Fibroblast of lung (primary cell): ENCODE data around the gene ETV2. TPM values are rescaled to one million over a fixed set of nuclear protein-coding genes. Genes with fewer than 3 reads are reported as not detected.
"Not testable (repeated sequence)": the region's sequence is repeated elsewhere in the genome, so short reads cannot be mapped to it uniquely, and the experiment has no call there.

ENCODE experiments used
- DNase-seq, 2 donors: peaks; one replicate each; pipeline versions ENCODE4 v3.0.0 to v3.0.0-alpha.2; 2010; ENCODE audit warnings: low read depth in 2 of 2
- H2AFZ ChIP-seq: 2 replicates; pipeline ENCODE4 v1.5.1; 2012; ENCODE audit warnings: low read length, control low read depth, inconsistent platforms
- H3K27ac ChIP-seq: 2 replicates; pipeline ENCODE4 v1.5.1; 2011; ENCODE audit warnings: low read length, control low read depth; ENCODE audit not compliant: insufficient read depth
- H3K27me3 ChIP-seq: 2 replicates; pipeline ENCODE4 v1.5.1; 2011; ENCODE audit warnings: mild to moderate bottlenecking, low read length; ENCODE audit not compliant: control insufficient read depth, insufficient read depth
- H3K36me3 ChIP-seq: 2 replicates; pipeline ENCODE4 v1.5.1; 2011; ENCODE audit warnings: low read length; ENCODE audit not compliant: control insufficient read depth, insufficient read depth
- H3K4me1 ChIP-seq: 2 replicates; pipeline ENCODE4 v1.5.1; 2011; ENCODE audit warnings: low read length; ENCODE audit not compliant: control insufficient read depth, insufficient read depth; ENCODE audit errors: extremely low read depth
- H3K4me2 ChIP-seq: 2 replicates; pipeline ENCODE4 v1.5.1; 2011; ENCODE audit warnings: low read length, control low read depth; ENCODE audit not compliant: insufficient read depth; ENCODE audit errors: extremely low read depth
- H3K4me3 ChIP-seq, 4 experiments: fragments of 200-600 bp in 1 of 4; sonication (generic) in 1 of 4; replicated peaks in 1 of 4; 2 replicates each; pipeline ENCODE4 v1.5.1; 2011 to 2016; ENCODE audit warnings: low read length in 4 of 4, low read depth in 3 of 4, mild to moderate bottlenecking in 3 of 4, control low read depth in 2 of 4, inconsistent platforms in 1 of 4, mixed read lengths in 1 of 4; ENCODE audit not compliant: insufficient read depth in 1 of 4; ENCODE audit errors: control extremely low read depth in 1 of 4
- H3K79me2 ChIP-seq: 2 replicates; pipeline ENCODE4 v1.5.1; 2012; ENCODE audit warnings: mild to moderate bottlenecking, low read length, inconsistent platforms; ENCODE audit not compliant: control insufficient read depth, insufficient read depth
- H3K9ac ChIP-seq: 2 replicates; pipeline ENCODE4 v1.5.1; 2011; ENCODE audit warnings: mild to moderate bottlenecking, low read length, control low read depth; ENCODE audit not compliant: insufficient read depth
- H3K9me3 ChIP-seq: 2 replicates; pipeline ENCODE4 v1.5.1; 2012; ENCODE audit warnings: low read depth, low read length; ENCODE audit not compliant: control insufficient read depth, insufficient read depth
- H4K20me1 ChIP-seq: 2 replicates; pipeline ENCODE4 v1.5.1; 2011; ENCODE audit warnings: low read length; ENCODE audit not compliant: control insufficient read depth, insufficient read depth; ENCODE audit errors: extremely low read depth
- EZH2 ChIP-seq: IDR thresholded peaks from 2 replicates; pipeline ENCODE4 v1.5.1; 2012; ENCODE audit warnings: low read length, control low read depth, mild to moderate bottlenecking; ENCODE audit errors: missing control alignments
- polyA plus RNA-seq, 2 donors: library from polyadenylated mRNA; depleted of rRNA in 1 of 2; stranded (reverse) in 1 of 2; unstranded in 1 of 2; fragments of >200 nt; gene quantifications; 2 replicates each; pipeline ENCODE4 v1.2.1, GENCODE V29; 2011 to 2012; ENCODE audit warnings: missing spikeins in 1 of 2
- total RNA-seq: library from RNA; depleted of rRNA; stranded (reverse); fragments of >200 nt; gene quantifications from 2 replicates; pipeline ENCODE4 v1.2.1, GENCODE V29; 2014
- TF ChIP-seq, protein P1 (sequence below), 2 donors: IDR thresholded peaks in 1 of 2; conservative IDR thresholded peaks in 1 of 2; 1 replicate in 1 of 2; 2 replicates in 1 of 2; pipeline ENCODE4 v1.5.1; 2011 to 2012; ENCODE audit warnings: low read length in 2 of 2, control low read depth in 1 of 2, inconsistent platforms in 1 of 2, low read depth in 1 of 2, mild to moderate bottlenecking in 1 of 2

The ETV2 gene
- total and polyA plus RNA-seq, 2 donors (not counting 1 experiment from before 2014, with no cell fraction given) = 0.12 to 0.50 TPM

- Histone ChIP-seq H3K9me3 (no peaks in the 10 kb centered on the region), H3K27me3 (no peaks in the 10 kb centered on the region), H3K36me3 (no peaks in the 10 kb centered on the region), H3K9ac (peak within 1 kb of the TSS; percentile 52), H3K4me2 (peak within 1 kb of the TSS; percentile 96), H4K20me1 (no peaks in the 10 kb centered on the region), H3K79me2 (peaks cover 16% of the 10 kb centered on the region), H3K27ac (peak within 1 kb of the TSS; percentile 53), H2AFZ (peak within 1 kb of the TSS; percentile 9), H3K4me3 (peak within 1 kb of the TSS; percentile 50 to 92 (median 78)), H3K4me1 (peaks cover 4% of the 10 kb centered on the region)
- peak; percentile 96 to 97 for DNase-seq
- TF ChIP-seq, protein P1, sequence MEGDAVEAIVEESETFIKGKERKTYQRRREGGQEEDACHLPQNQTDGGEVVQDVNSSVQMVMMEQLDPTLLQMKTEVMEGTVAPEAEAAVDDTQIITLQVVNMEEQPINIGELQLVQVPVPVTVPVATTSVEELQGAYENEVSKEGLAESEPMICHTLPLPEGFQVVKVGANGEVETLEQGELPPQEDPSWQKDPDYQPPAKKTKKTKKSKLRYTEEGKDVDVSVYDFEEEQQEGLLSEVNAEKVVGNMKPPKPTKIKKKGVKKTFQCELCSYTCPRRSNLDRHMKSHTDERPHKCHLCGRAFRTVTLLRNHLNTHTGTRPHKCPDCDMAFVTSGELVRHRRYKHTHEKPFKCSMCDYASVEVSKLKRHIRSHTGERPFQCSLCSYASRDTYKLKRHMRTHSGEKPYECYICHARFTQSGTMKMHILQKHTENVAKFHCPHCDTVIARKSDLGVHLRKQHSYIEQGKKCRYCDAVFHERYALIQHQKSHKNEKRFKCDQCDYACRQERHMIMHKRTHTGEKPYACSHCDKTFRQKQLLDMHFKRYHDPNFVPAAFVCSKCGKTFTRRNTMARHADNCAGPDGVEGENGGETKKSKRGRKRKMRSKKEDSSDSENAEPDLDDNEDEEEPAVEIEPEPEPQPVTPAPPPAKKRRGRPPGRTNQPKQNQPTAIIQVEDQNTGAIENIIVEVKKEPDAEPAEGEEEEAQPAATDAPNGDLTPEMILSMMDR (conservative IDR thresholded peaks at IDR 0.05 in 1 of 2, IDR thresholded peaks at IDR 0.05 in 1 of 2; ENCODE audit: low read depth in 1 of 2, low read length in 2 of 2) = no peak
- no peak for TF ChIP-seq EZH2
Observed at GRCh38 chr19:35648017-35648961, 6.7 kb downstream of the ETV2 start, which contains the start of gene COX6B1. TSS of gene COX6B1 (plus strand) at chr19:35648323. CDS start at chr19:35651244, 2,921 bp downstream.

GRCh38 chr19:35650581-35650980 is 9.0 kb downstream of the ETV2 start:
- H3K4me1 ChIP-seq = peaks cover 3% of the 10 kb centered on the region
- no peaks in the 10 kb centered on the region for H3K27me3 ChIP-seq
- peaks cover 16% of the 10 kb centered on the region for H3K79me2 ChIP-seq
- no peak for DNase-seq
- no peaks in the 10 kb centered on the region for H4K20me1 ChIP-seq
- H3K9me3 ChIP-seq = no peaks in the 10 kb centered on the region
- H3K27ac ChIP-seq = no peak overlapping the region
- H3K4me2 ChIP-seq = no peak overlapping the region
- TF ChIP-seq EZH2 = no peak
- TF ChIP-seq, protein P1 (conservative IDR thresholded peaks at IDR 0.05 in 1 of 2, IDR thresholded peaks at IDR 0.05 in 1 of 2; ENCODE audit: low read depth in 1 of 2, low read length in 2 of 2) = no peak
- no peak overlapping the region for H3K4me3 ChIP-seq
- H3K36me3 ChIP-seq = peaks cover 4% of the 10 kb centered on the region
- H3K9ac ChIP-seq = no peak overlapping the region
- H2AFZ ChIP-seq = no peak overlapping the region

DNA sequence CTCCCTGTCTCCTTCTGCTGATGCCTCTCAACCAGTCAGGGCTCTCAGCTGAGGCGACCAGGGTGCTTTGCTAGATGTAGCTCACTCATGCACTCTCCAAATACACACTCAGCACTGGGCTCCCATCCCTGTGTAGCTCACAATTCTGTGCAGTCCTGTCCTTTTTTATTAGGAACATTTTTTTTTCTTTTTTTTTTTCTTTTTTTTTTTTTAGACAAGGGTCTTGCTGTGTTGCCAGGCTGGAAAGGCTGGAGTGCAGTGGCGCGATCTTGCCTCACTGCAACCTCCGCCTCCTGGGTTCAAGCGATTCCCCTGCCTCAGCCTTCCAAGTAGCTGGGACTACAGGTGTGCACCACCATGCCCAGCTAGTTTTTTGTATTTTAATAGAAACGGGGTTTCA is 13.3 kb downstream of the ETV2 start:
- DNase-seq, H2AFZ ChIP-seq, H3K9ac ChIP-seq, H3K27ac ChIP-seq, H3K36me3 ChIP-seq, H3K4me3 ChIP-seq, H3K4me2 ChIP-seq, H3K79me2 ChIP-seq, H3K9me3 ChIP-seq, H3K4me1 ChIP-seq, H4K20me1 ChIP-seq, H3K27me3 ChIP-seq: not testable (repeated sequence)
